Ramos (cell line): Measurements from ENCODE around the gene BCL6B.

ENCODE experiments used
- in situ Hi-C: fragments of 300-500 bp; cut with MboI; formaldehyde crosslinking; loops from one replicate; pipeline ENCODE4 v1.14.3; 2022; ENCODE audit warnings: low sequenced_read_pairs; ENCODE audit not compliant: unreplicated experiment

BCL6B gene

DNA sequence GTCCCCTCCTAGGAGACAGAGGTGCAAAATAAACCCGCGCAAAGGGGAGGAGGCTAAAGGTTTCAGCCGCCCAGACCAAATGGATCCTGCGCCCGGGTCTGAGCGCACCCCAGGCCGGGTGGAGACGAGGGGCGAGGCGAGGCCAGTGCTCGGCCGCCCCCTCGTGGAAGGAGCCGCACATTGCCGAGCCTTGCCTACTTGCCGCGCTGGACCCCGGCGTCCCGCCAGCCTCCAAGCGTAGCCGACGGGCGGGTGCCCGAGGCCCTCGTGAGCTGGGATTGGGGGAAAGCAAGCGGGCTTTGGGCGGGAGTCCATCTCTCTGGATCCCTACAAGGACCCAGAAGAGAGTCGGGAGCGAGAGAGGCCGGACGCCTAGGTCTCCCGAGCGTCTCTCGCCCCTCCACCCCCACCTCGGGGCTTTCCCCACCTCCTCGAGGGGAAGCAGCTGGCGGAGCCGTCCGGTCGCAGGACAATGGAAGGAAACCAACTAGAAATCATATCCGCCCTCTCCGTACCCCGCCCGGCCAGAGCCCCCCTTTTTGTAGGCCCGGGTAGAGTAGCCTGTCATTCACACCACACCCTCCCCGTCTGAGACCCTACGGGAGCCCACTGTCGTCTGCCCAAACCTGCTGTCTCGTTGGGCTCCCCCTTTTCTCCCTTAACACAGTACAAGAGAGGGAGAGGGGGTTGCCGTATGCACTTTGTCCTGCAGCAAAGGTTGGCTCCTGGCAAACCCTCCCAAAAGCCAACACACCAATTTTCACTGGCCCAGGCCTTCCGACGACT lies 664 bp upstream of the BCL6B start:
- in situ Hi-C loops = loop anchor here (25.0 kb wide), 1 partner anchor 360 kb away; the partner anchor contains the start of genes C17orf100 and MED31

DNA sequence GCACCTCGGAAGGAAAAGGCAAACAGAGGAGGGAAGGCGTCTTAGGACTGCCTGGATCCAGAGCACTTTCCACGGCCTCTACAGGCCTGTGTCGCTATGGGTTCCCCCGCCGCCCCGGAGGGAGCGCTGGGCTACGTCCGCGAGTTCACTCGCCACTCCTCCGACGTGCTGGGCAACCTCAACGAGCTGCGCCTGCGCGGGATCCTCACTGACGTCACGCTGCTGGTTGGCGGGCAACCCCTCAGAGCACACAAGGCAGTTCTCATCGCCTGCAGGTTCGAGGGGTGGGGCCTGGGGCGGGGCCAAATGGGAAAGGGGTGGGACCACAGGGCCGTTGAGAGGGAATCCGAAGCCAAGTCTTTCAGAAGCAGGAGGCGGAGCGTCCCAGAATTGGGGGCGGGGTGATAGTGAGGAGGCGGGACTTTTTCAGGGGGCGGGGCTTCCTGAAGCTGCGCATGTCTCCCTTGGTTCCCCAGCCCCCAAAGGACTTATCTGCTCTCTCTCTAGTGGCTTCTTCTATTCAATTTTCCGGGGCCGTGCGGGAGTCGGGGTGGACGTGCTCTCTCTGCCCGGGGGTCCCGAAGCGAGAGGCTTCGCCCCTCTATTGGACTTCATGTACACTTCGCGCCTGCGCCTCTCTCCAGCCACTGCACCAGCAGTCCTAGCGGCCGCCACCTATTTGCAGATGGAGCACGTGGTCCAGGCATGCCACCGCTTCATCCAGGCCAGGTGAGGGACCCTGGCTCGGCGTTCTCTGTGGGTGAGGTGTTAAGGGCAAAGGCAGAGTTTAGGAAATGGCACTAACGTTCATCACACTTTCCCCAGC lies 939 bp downstream of the BCL6B start:
- in situ Hi-C loops = loop anchor here (25.0 kb wide), 1 partner anchor 361 kb away; the partner anchor contains the start of genes C17orf100 and MED31

- in situ Hi-C loops = loop anchor here (25.0 kb wide), 1 partner anchor 362 kb away; the partner anchor contains the start of genes C17orf100 and MED31
Measured at GRCh38 chr17:7024402-7024785, 1.5 kb downstream of the BCL6B start.

DNA sequence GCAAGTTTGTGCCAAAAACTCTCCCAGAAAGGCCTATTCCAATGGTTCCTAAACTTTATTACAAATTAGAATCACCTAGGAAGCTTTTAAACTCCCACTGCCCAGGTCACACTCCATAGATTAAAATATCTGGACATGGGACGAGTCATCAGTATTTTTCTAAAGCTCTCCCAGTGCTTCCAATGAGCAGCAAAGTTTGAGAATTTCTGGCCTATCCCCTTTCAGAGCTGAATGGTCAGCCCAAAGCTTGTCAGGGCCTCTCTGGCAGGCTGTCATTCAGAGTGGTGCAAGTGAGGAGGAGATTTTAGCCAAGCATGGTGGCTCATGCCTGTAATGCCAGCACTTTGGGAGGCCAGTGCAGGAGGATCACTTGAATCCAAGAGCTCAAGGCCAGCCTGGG lies 2.4 kb downstream of the BCL6B start:
- in situ Hi-C loops = no loop called here

GRCh38 chr17:7026471-7027115 lies 3.7 kb downstream of the BCL6B start:
- in situ Hi-C loops = no loop called here

- in situ Hi-C loops = no loop called here
Measured at GRCh38 chr17:7027335-7027734, 4.5 kb downstream of the BCL6B start.

- in situ Hi-C loops = no loop called here
Measured at GRCh38 chr17:7029096-7029495, 6.2 kb downstream of the BCL6B start.

DNA sequence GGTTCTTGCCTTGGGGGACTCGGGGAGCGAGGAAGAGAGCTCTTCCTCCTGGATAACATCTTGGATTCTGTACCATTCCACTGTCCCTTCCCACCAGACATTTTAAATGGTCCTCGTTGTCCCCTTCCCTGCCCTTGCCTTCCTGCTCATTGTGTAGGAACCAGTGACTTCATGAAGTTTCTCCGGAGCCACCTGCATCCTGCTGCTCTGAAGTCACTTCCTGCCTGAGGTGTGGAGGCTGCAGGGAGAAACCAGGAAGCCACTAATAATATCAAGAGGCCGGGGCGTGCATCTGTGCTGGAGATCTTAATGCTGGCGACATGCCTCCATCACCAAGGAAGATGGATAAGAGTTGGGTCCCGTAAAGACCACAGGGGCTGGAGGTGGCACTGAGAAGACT lies 6.8 kb downstream of the BCL6B start:
- in situ Hi-C loops = no loop called here

DNA sequence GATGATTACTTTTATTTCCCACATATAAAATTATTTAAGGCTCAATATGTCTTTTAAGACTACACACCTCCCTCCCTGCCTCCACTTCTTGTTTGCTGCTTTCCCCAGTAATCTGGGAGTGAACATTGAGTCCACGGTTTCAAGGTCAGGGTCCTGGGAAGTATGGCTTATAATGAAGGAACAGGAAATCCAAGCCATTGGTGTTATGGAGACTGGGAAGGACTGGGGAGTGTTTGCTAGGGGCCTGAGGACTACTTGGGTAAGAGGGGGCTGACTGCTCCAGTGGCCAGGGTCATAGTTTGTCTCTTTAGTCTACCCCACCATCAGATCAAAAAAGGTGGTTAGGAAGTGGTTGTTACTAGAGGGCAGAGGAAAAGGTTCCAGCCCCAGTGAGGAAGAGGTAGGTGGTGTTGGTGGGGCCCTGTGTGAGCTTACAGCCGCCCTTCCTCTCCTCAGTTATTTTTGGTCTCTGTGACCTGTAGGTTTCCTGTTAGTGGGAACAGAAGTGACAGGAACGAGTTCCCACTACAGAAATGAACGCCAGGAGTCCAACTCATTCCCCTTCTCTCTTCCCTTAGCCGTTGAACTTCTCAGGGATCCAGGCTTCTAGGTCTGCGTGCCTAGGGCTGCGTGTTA lies 12.2 kb downstream of the BCL6B start:
- in situ Hi-C loops = no loop called here

- in situ Hi-C loops = no loop called here
Measured at GRCh38 chr17:7035591-7036368, 12.9 kb downstream of the BCL6B start, which contains the start of gene SLC16A13. Gene SLC16A13 (plus strand): TSS chr17:7036015. CDS start chr17:7036383, 368 bp downstream.

DNA sequence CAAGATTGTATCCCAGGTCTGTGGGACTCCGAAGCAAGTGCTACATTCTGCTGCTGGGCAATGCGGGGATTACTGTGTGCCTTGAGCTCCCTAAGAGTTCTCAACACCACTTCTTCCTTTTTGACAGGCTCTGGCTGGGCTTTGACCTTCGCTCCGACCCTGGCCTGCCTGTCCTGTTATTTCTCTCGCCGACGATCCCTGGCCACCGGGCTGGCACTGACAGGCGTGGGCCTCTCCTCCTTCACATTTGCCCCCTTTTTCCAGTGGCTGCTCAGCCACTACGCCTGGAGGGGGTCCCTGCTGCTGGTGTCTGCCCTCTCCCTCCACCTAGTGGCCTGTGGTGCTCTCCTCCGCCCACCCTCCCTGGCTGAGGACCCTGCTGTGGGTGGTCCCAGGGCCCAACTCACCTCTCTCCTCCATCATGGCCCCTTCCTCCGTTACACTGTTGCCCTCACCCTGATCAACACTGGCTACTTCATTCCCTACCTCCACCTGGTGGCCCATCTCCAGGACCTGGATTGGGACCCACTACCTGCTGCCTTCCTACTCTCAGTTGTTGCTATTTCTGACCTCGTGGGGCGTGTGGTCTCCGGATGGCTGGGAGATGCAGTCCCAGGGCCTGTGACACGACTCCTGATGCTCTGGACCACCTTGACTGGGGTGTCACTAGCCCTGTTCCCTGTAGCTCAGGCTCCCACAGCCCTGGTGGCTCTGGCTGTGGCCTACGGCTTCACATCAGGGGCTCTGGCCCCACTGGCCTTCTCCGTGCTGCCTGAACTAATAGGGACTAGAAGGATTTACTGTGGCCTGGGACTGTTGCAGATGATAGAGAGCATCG lies 15.4 kb downstream of the BCL6B start:
- in situ Hi-C loops = no loop called here

GRCh38 chr17:7039832-7040231 lies 17.0 kb downstream of the BCL6B start:
- in situ Hi-C loops = no loop called here

DNA sequence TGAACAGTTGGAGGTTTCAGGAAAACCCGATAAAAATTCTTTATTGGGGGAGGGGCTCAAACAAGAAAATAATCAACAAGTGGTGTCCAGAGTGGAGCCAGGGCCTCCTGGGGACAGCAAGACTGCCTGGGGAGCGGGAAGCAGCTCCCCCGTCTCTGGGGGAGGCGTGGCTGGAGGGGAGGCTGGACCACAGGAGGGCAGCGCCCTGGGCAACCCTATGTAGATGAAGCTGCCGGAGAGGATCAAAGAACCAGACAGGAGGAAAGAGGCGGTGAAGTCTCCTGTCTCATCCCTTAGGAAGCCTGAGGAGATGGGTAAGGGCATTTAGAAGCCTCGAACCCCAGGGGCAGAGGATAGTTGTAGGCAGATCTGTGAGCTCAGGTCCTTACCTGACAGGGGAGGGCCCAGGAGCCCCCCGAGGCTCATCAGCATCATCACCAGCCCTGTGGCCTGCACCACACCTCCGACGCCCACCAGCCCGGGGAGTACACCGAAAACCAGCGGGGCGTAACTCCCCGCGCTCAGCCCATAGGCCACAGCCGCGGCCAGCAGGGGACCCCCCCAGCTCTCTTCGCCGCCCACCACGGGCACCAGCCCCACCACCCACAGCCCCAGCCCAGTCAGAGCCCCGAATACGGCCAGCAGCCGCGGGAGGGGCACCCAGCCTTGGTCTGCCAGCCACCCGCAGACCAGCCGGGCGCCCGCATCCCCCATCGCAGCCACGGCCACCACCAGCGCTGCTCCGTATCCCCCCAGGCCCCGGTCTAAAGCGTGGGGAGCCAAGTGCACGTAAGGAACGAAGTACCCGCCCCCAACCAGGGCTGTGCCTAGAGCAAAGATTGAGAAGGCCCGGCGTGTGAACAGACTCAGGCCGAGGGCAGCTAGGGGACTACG lies 19.0 kb downstream of the BCL6B start:
- in situ Hi-C loops = no loop called here

- in situ Hi-C loops = no loop called here
Measured at GRCh38 chr17:7042501-7043181, 19.8 kb downstream of the BCL6B start.

DNA sequence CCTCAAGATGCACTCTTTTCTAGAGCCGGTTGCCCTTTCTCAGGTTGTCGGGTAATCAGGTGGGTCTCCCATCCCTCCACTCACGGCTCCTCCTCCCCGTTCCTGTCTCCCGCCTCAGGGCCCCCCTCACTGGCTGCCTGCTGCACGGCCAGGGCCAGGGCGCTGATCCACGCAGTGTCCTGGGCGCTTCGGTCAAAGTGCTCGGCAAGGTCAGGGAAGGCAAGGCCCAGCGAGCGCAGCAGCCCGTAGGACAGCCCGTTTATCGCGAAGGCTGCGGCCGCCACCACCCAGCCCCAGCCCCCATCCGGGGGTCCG lies 20.3 kb downstream of the BCL6B start:
- in situ Hi-C loops = no loop called here

DNA sequence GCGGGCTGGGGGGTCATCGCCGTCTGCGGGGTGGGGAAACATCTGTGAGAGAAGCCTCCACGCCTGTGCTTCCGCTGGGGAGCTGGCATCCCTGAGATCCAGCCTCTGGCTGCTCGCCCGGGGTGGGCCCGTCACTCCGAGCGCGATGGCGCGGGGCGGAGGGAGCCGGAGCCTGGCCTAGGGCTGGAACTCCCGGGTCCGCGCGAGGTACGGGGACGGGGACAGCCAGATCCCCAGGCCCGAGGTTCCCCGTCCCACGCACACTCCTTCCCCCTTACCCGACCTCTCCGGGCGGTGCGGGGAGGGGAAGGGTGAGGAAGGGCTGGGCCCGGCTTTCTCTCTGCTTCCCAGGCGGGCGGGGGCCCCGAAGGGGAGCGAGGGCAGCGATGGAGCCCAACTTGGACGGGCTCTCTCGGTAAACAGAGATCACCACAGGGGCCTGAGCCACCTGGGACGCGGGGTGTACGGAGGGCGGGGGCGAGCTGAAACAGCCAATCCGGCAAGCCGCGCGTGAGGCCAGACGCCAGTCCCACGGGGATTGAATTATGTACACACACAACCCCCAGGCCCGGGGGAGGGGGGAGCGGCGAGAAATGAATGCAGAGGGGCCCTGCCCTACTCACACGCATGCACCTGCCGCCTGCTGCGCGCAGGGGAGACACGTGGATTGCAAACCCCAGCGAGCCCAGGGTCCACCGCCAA lies 20.8 kb downstream of the BCL6B start, which contains the start of gene SLC16A11:
TSS of gene SLC16A11 (minus strand) at position 596 of the 702 bp plus-strand sequence. CDS start at position 17, 579 bp downstream.
- in situ Hi-C loops = no loop called here
